Esophagus (tissue), 2 donors: ENCODE results near the gene THAP6. TPM values are rescaled to one million over a fixed set of nuclear protein-coding genes. Genes with fewer than 3 reads are reported as not detected.

Source experiments
- H3K27ac ChIP-seq, 2 donors: one replicate each; pipeline ENCODE4 v1.5.1; 2013; ENCODE audit warnings: low read depth in 2 of 2, mild to moderate bottlenecking in 2 of 2, inconsistent platforms in 1 of 2, low read length in 1 of 2, moderate library complexity in 1 of 2
- H3K27me3 ChIP-seq, 2 donors: one replicate each; pipeline ENCODE4 v1.6.1; 2013; ENCODE audit warnings: low read length in 2 of 2, control low read depth in 1 of 2, mild to moderate bottlenecking in 1 of 2; ENCODE audit not compliant: insufficient read depth in 2 of 2, control insufficient read depth in 1 of 2
- H3K36me3 ChIP-seq, 2 donors: one replicate each; pipeline ENCODE4 v1.6.1; 2013; ENCODE audit warnings: low read length in 1 of 2; ENCODE audit not compliant: control insufficient read depth in 2 of 2, insufficient read depth in 2 of 2
- H3K4me1 ChIP-seq, 2 donors: one replicate each; pipeline ENCODE4 v1.6.1; 2013; ENCODE audit warnings: low read length in 1 of 2; ENCODE audit not compliant: control insufficient read depth in 2 of 2, insufficient read depth in 2 of 2
- H3K4me3 ChIP-seq, 2 donors: one replicate each; pipeline ENCODE4 v1.5.1; 2013; ENCODE audit warnings: low read length in 2 of 2, mild to moderate bottlenecking in 2 of 2, low read depth in 1 of 2, moderate library complexity in 1 of 2
- H3K9me3 ChIP-seq, 2 donors: one replicate each; pipeline ENCODE4 v1.6.1; 2013; ENCODE audit warnings: mild to moderate bottlenecking in 2 of 2, low read depth in 1 of 2, low read length in 1 of 2, moderate library complexity in 1 of 2; ENCODE audit not compliant: control insufficient read depth in 2 of 2, insufficient read depth in 1 of 2
- WGBS, 2 donors: extraction: QIAGEN DNeasy Blood & Tissue Kit; methylation state at CpG; one replicate each; pipeline ENCODE4 v1.1.7; 2013; 5-methylcytosine and 5-hydroxymethylcytosine counted together
- polyA plus RNA-seq, 2 donors: library from polyadenylated mRNA; stranded (reverse); fragments of 200-250 nt; gene quantifications; one replicate each; pipeline ENCODE4 v1.2.3, GENCODE V29; 2013
- donor health status: healthy with polysubstance abuse.
- donor health status: Bipolar disorder and iron deficiency.

THAP6 gene, protein sequence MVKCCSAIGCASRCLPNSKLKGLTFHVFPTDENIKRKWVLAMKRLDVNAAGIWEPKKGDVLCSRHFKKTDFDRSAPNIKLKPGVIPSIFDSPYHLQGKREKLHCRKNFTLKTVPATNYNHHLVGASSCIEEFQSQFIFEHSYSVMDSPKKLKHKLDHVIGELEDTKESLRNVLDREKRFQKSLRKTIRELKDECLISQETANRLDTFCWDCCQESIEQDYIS
- polyA plus RNA-seq, result 1 to 10 TPM; 3.2 to 3.6 TPM

DNA sequence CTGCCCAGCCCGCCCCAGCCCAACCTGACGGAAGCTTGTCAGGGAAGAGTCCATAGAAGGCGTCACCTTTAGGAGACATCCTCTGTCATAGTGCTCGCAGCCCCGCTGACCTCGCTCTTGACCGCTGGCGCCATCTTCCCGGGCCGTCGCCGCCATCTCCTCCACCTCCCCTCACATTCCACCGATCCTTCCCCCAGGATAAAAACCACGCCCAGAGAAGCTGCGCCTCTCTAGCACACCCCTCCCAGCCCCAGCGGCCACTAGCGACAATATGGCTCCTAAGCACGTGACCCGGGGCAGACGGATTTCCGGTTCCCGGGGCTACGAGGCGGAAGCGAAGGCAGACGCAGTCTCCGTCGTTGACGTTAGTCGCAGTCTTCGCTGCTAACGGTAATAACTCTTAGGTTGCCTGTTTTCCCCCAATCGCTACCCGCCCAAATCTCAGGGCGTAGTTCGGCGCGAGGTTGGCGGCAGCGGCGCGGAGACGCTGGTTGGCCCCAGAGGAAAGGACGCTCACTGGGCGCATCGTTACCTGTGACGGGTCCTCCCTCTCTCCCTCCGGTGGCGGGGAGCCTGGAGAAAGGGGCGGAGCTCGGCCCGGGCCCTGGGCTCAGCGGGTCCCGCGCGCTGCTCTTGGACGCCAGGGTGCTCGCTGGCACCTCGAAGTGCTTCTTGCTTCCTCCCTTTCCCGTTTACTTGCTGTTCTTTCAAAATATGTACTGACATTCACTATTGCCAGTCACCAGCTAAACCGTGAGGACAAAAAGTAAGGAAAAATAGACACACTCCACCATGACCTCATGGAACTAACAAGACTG lies at the start of gene THAP6, which contains the start of gene RCHY1:
Gene THAP6 (plus strand): TSS at position 343 of the 818 bp plus-strand sequence. CDS start 980 bp downstream, outside the sequence.
Gene RCHY1 (minus strand): TSS at position 273 of the 818 bp plus-strand sequence. CDS start 117 bp downstream, at position 156.
- Histone ChIP-seq H3K4me1 (no peaks in the 10 kb centered on the region), H3K4me3 (peak within 1 kb of the TSS; percentile 83 to 98), H3K27me3 (no peaks in the 10 kb centered on the region), H3K36me3 (no peaks in the 10 kb centered on the region), H3K27ac (peak within 1 kb of the TSS; percentile 97 to 98), H3K9me3 (no peaks in the 10 kb centered on the region)
- WGBS, 2 donors, result 0% methylated on average over 61 of the region's 61 CpGs

DNA sequence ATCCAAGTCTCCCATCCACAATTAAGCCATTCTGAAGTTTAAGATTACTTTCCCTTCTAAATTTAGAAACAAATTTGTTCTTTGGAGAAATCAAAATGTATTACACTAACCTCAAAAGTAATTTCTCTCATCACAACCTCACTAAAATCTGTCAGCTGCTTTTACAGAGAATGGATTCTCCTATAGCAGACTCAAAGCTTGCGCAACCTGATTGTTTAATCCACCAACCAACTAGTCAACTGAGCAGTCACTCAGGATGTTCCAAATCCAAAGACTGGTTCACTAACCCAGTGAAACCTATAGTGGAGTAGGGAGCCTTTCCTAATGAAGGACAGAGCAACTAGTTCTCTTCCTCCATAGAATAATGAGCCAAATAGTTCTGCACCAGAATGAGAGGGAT lies 44.4 kb upstream of the THAP6 start:
- no peaks in the 10 kb centered on the region for H3K4me1 ChIP-seq
- no peaks in the 10 kb centered on the region for H3K36me3 ChIP-seq
- no peaks in the 10 kb centered on the region for H3K9me3 ChIP-seq
- 96 to 100% methylated on average over 1 of the region's 1 CpG for WGBS, 2 donors
- H3K4me3 ChIP-seq, result no peak overlapping the region
- H3K27ac ChIP-seq, result no peak overlapping the region
- H3K27me3 ChIP-seq, result no peaks in the 10 kb centered on the region

DNA sequence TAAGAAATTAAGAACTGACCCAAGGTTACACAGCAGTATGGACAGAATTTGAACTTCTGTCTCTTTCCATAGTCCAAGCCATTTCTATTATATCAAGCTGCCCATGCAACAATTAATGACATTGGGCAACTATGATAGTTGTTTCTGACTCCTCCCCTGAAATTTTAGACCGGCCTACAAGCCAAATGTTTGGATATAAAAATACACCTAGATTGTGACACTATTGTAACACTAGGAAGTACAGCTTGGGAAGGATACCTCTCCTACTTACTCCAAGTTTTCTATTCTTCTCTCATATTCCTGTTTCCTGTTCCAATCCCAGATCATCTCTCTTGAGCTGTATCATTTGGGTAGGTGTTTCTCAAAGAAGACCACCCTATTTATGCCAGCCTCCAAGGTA lies 43.5 kb upstream of the THAP6 start:
- Histone ChIP-seq H3K4me3 (no peak overlapping the region), H3K27me3 (no peaks in the 10 kb centered on the region), H3K9me3 (no peaks in the 10 kb centered on the region), H3K36me3 (no peaks in the 10 kb centered on the region), H3K4me1 (no peaks in the 10 kb centered on the region), H3K27ac (no peak overlapping the region)
- 97% methylated on average over 1 of the region's 1 CpG for WGBS, 2 donors

DNA sequence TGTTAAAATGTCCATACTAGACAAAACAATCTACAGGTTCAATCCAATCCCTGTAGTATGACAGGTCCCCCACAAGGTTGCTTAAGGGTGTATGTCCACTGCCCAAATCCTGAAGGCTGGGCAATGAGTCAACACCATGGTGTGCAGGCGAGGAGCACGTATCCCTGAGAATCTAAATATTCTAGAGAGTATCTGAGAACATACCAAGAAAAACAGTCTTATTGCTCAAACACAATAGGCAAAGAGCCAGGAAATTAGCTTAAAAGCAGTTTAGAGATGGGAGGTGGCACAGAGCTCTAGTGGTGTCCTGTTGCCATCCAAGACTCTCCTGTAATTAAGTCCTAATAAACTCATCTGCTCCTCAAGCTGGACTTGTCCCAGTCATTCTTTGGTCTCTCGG lies 37.1 kb upstream of the THAP6 start:
- H3K9me3 ChIP-seq, result no peaks in the 10 kb centered on the region
- H3K27me3 ChIP-seq, result no peaks in the 10 kb centered on the region
- H3K4me1 ChIP-seq, result no peaks in the 10 kb centered on the region
- H3K27ac ChIP-seq, result no peak overlapping the region
- peaks cover 0 to 2% of the 10 kb centered on the region in 2 donors for H3K36me3 ChIP-seq
- H3K4me3 ChIP-seq, result no peak overlapping the region
- WGBS, 2 donors, result 97% methylated on average over 3 of the region's 3 CpGs

DNA sequence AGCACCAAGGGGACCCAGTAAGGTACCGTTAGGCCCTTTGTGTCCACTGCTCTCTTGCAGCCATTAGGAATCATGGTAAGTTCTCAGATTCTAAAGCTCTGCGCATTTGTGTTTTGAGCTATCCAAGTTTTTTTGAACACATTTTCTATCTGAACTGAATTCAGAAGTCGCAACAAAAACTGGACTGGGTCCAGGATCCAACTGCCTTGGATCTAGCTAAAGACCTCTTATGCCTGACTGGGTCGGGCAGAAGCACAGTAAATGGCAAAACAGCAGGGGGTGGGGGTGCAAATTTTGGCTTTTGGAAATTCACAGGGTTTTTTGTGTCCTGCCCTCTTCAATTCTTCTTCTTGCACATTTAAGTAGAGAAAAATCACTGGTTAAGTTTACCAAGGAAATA lies 30.1 kb upstream of the THAP6 start:
- Histone ChIP-seq H3K9me3 (no peaks in the 10 kb centered on the region), H3K4me1 (no peaks in the 10 kb centered on the region), H3K27me3 (no peaks in the 10 kb centered on the region), H3K27ac (no peak overlapping the region), H3K4me3 (no peak overlapping the region), H3K36me3 (peaks cover 3% of the 10 kb centered on the region in 2 donors)
- 76 to 84% methylated on average over 4 of the region's 4 CpGs for WGBS, 2 donors

DNA sequence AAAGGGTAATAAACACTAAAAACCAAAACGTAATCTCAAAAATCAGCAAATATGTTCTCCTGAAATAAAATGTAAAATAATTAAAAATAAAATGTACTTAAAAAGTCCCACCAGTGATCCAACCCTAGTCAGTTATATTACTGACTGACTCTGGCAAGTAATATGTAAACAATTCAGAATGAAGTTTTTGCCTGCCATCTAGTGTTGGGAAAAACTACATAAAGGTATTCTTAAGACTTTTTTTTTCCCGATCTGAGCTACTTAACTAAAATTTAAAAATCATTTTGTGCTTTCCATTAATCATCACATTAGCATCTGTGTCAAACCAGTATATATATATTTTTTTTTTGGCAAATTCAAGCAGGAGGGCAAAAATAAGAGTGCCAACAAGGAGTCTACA lies 24.1 kb upstream of the THAP6 start:
- peaks cover 2 to 3% of the 10 kb centered on the region in 2 donors for H3K36me3 ChIP-seq
- WGBS, 2 donors, result 60 to 62% methylated on average over 2 of the region's 2 CpGs
- H3K9me3 ChIP-seq, result no peaks in the 10 kb centered on the region
- H3K4me3 ChIP-seq, result no peak overlapping the region
- no peaks in the 10 kb centered on the region for H3K4me1 ChIP-seq
- no peak overlapping the region for H3K27ac ChIP-seq
- H3K27me3 ChIP-seq, result no peaks in the 10 kb centered on the region

DNA sequence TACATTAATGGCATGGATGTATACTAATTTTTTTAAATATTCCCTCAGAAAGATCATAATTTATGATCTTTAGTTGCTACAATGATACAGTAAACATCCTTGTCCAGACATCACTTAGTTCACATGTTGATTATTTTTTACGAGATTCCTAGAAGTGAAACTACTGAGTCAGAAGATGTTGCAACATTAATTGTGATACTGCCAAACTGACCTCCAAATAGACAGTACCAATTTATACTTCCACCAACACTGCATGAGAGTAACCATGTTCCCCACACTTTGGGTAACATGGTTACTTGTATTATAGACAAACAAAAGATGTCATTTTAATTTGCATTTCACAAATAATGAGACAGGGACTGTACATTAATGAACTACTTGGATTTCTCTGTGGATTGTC lies 19.7 kb upstream of the THAP6 start:
- Histone ChIP-seq H3K27me3 (no peaks in the 10 kb centered on the region), H3K36me3 (peaks cover 0 to 2% of the 10 kb centered on the region in 2 donors), H3K9me3 (no peaks in the 10 kb centered on the region), H3K4me3 (no peak overlapping the region), H3K4me1 (no peaks in the 10 kb centered on the region), H3K27ac (no peak overlapping the region)
- WGBS, 2 donors, result 14 to 25% methylated on average over 1 of the region's 1 CpG

DNA sequence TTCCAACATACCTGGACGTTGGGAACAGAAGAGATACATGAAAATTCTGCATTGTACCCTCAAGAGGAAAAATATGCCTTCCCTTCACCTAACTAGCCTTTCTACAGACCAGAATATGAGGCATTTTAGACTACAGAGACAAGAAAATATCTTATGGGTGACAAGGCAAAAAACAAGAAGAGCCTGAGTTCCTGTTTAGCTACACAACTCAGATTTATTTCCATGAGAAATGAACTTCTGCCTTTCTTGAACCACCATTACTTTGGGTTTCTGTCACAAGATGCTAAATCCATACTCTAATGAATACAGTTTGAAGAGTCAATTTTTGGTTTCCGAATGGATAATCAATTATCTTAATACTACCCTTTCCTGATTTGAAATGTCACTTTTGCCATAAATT lies 18.8 kb upstream of the THAP6 start:
- H3K4me1 ChIP-seq, result no peaks in the 10 kb centered on the region
- no peaks in the 10 kb centered on the region for H3K9me3 ChIP-seq
- WGBS, 2 donors, result 87 to 90% methylated on average over 2 of the region's 2 CpGs
- H3K36me3 ChIP-seq, result peaks cover 0 to 2% of the 10 kb centered on the region in 2 donors
- no peaks in the 10 kb centered on the region for H3K27me3 ChIP-seq
- no peak overlapping the region for H3K4me3 ChIP-seq
- H3K27ac ChIP-seq, result no peak overlapping the region

DNA sequence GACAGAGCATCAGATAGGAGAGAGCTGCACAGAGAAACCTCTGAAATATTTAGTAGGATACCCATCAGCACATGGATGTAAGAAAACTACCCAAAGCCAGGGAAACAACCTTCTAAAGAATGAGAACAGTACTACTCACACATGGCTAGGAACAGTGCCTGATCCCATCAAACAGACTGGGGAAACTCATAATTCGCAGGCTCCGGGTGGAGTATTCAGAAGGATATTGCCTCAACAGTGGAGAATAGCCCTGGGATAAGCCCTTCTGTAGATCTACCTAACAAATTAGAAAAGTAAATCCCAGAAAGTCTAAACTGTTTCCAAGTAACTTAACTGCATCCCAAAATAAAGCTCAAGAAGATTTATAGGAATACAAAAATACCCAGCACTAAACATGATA lies 17.9 kb upstream of the THAP6 start:
- Histone ChIP-seq H3K4me3 (no peak overlapping the region), H3K4me1 (no peaks in the 10 kb centered on the region), H3K9me3 (no peaks in the 10 kb centered on the region), H3K27ac (no peak overlapping the region), H3K36me3 (peaks cover 0 to 2% of the 10 kb centered on the region in 2 donors), H3K27me3 (no peaks in the 10 kb centered on the region)
- WGBS, 2 donors, result 85 to 94% methylated on average over 2 of the region's 2 CpGs
